H4 (cell line): ENCODE data around the gene ARID4A. TPM values are rescaled to one million over a fixed set of nuclear protein-coding genes. Genes with fewer than 3 reads are reported as not detected.
"Not testable (repeated sequence)": the region's sequence is repeated elsewhere in the genome, so short reads cannot be mapped to it uniquely, and the experiment has no call there.

Experiments used
- DNase-seq: peaks from one replicate; pipeline ENCODE4 v3.0.0-alpha.2; 2015; ENCODE audit warnings: low spot score
- total RNA-seq: library from RNA; depleted of rRNA; stranded (reverse); fragments of >200 nt; shearing (Covaris generic); gene quantifications from 2 replicates; pipeline ENCODE4 v1.2.3, GENCODE V29; 2014; rRNA removed

The ARID4A gene
- total RNA-seq, result 2.3 and 3.9 TPM in 2 replicates

- DNase-seq, result no peak
These were observed at the start of gene ARID4A for GRCh38 chr14:58298477-58299400. ARID4A (plus strand) TSS chr14:58298555; CDS start chr14:58299855, 1,300 bp downstream.

DNA sequence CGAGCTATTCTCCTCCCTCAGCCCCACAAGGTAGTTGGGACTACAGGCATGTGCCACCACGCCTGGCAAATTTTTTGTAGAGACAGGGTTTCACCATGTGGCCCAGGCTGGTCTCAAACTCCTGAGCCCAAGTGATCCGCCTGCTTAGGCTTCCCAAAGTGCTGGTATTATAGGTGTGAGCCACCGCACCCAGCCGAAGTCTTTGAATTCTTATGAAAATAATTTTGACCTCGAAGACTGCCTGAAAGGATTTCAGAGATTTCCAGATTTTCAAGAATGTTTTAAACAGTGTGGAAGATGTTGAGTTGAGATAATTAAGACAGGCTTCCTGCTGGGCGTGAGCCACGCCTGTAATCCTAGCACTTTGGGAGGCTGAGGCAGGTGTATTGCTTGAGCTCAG lies 48.7 kb upstream of the ARID4A start:
- no peak for DNase-seq

GRCh38 chr14:58258156-58258555 lies 40.2 kb upstream of the ARID4A start:
- DNase-seq, result no peak

GRCh38 chr14:58262005-58262404 lies 36.4 kb upstream of the ARID4A start:
- not testable (repeated sequence) for DNase-seq

GRCh38 chr14:58265401-58265800 lies 33.0 kb upstream of the ARID4A start:
- no peak for DNase-seq

DNA sequence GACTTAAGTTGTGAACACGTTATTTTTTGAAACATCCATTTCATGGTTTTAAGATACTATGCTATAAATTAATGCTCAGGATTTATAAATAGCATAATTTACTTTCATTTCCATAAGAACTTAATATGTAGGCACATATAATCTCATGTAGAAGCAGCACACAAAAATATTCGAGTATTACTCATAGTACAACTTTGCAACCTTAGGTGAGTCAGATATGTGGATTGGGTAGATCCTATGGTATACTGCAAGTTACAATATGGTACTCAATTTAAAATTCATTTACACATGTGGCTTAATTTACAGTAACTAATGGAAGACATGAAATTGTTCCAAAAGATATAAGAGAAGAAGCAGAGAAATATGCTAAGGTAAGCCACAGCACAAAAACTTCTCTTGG lies 27.7 kb upstream of the ARID4A start:
- no peak for DNase-seq

GRCh38 chr14:58272588-58273372 lies 25.6 kb upstream of the ARID4A start:
- peak; percentile 16 for DNase-seq

DNA sequence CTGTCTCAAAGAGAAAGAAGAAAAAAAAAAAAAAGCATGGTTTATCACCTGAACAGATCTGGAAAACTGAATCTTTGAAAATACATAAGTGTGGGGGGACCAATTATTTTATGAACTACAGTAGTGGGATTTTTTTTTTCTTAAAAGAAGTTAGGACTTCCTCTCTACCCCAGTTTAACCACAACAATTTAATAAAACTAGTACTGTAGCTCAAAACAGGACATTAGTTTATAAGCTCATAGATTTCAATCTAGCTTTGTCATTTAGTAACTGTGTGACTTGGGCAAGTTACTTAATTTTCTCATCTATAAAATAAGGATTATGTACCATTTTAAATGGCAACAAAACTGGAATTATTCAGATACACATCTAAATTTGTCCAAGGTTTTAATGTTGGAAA lies 23.5 kb upstream of the ARID4A start:
- DNase-seq, result no peak

GRCh38 chr14:58275527-58276190 lies 22.7 kb upstream of the ARID4A start:
- no peak for DNase-seq

- DNase-seq, result no peak
These were observed 22.1 kb upstream of the ARID4A start for GRCh38 chr14:58276208-58276607.

- DNase-seq, result no peak
These were observed 20.2 kb upstream of the ARID4A start for GRCh38 chr14:58278177-58278576.

DNA sequence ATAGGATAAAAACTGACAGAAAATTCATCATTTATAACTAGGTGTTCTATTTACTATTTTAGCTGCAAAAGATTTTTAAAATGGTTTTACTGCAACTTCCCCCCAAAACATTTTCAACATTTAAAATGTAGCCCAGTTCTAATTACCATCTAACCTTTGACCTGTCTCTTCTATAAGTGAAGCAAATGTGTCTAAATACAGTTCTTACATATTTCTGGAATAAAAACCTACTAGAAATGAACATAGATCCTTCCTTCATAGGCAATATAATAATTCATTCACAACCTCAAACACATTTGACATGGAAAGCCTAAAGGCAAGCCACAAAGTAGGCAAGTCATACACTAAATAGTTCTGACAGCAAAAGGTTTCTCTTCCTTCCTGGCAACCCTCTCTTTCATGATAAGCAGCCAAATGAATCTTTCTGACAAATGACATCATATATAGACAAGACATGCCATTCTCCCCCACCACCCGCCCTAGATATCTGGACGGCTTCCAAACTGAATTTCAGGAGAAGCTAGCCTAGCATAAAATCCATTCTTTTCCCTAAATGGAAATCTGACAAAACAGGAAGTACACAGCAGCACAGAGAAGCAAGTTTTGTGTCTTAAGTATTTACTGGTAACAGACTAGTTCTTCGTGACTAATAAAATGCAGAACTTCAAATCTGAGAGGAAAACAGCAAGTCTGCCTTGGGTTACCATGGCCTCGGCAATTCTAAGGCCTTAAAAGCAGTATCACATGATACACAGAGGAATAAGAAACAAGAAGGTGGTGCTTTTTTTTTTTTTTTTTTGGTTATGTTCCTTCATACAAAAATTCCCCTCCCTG lies 17.2 kb upstream of the ARID4A start:
- DNase-seq, result peak; percentile 23

- no peak for DNase-seq
These were observed 16.4 kb upstream of the ARID4A start for GRCh38 chr14:58281969-58282368.

DNA sequence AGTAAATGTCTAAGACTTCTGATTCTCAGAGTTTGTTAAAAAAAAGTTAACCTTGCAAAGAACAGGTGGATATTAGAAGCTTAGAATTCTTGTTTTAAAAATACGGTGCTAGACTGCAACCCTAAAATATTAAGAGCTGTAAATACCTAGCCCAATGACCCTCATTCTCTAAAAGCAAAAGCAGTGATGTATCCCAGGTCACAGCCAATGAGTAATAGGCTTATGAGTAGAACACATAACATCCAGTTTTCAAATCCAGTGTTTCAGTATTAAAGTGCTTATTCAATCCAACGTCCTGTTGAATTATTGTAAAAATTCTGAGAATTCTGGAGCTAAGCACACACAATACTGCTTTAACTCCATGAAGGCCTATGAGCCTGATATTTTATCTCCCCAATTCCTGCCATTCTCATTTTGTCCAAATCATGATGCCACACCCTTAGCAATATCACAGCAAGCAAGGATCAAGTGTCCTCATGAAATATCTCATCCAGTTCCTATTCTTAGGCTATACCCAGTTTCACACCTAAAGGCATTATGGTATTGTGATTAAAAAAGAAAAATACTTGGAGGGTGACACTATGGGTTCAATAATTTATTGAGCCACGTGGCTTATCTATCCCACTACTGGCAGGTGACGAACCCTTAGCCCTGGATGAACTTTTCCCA lies 15.3 kb upstream of the ARID4A start:
- no peak for DNase-seq

DNA sequence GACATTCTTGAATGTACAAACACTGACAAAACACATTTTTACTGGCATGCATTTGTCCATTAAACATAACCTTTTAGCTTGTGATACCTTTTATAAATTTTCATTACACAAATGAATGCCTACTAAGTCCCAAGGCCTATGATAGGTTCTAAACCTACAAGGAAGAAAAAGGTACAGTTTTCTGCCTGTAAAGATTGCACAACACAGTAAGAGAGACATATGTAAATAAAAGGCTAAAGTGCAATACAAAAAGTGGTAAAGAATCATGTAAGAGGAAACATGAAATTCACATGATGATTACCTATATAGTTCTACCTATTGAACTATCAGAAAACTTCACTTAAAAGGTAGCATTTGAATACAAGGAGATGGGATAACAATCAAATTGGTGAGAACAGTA lies 14.6 kb upstream of the ARID4A start:
- DNase-seq, result no peak

GRCh38 chr14:58285132-58285531 lies 13.2 kb upstream of the ARID4A start:
- DNase-seq, result no peak

DNA sequence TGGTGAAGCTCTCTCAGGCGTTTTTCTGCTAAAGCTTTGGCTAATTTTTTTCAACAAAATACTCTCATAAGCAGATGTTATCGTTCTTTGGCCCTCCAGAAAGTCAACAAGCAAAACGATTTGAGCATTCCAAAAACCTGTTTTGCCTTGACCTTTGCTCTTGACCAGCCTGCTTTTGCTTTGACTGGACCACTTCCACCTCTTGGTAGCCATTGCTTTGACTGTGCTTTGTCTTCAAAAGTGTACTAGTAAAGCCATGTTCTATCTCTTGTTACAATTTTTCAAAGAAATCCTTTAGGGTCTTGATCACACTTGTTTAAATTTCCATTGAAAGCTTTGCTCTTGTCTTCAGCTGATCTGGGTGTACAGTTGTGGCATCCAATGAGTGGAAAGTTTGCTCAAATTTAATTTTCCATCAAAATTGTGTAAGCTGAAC lies 10.7 kb upstream of the ARID4A start:
- no peak for DNase-seq

DNA sequence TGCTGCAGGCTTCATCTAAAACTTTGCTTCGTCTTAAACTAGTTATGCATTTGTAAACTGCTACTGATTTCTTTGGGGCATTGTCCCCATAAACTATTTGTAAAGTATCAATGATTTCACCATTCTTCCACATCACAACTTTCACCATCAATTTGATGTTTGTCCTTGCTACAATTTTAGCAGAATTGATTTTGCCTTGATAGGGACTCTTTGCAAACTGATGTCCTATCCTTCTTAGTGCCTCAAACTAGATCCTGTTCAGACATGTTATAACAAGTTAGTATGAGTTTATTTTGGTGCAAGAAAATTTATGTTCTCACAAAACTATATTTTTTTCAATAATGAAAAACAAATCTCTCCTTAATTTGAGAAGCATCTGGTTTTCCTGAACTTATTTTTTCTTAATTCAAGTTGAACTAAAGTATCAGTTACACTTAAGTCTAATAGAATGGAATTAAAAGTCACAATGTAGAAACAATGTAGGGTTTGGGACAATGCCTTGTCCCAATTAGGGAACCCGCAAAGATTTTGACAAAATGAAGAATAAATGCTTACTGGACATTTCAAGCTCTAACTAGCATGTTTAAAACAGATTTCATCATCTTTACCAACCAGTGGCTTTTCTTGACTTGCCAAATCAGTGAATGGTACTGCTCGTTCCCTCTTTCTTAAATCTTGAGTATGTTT lies 10.1 kb upstream of the ARID4A start:
- DNase-seq, result no peak

DNA sequence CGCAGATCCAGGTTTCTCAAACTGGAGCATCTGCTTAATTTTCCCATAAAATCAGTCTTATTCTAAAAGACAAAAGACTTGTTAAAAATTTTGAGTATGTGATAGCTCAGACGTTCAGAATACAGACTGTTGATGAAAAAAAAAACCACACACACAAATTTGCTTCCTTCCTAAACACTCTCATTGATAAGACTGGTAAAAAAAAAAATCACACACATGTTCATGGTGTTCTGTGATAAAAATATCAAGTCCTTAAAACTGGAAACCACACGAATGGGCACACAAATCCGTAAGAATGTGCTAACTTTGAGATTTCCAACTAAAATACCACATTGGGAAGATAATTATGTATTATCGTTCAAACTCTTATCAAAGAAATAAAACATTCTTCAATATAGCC lies 6.7 kb upstream of the ARID4A start:
- DNase-seq, result no peak

DNA sequence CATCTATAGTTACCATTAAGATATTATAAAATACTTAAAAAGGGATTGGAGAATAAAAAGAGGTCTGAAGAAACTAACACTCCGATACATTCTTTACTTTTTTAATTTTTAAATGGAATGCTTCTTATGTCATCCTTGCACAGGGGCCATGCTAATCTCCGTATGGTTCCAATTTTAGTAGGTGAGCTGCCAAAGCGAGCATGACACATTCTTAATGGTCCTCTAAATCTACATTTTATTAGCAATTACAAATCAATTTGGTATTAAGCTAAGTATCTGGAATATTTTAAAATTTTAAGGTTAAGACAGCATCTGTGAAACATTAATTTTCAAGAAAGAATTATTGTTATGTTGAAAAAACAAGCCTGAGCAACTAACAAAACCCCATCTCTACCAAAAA lies 6.2 kb upstream of the ARID4A start:
- no peak for DNase-seq
